ENCODE measurements around the gene CYB561D2. TPM values are rescaled to one million over a fixed set of nuclear protein-coding genes. Genes with fewer than 3 reads are reported as not detected.

Gene CYB561D2
- total RNA-seq, 6 donors from 2014 or later = 13.2 to 35.4 (median 26.8) TPM

DNA sequence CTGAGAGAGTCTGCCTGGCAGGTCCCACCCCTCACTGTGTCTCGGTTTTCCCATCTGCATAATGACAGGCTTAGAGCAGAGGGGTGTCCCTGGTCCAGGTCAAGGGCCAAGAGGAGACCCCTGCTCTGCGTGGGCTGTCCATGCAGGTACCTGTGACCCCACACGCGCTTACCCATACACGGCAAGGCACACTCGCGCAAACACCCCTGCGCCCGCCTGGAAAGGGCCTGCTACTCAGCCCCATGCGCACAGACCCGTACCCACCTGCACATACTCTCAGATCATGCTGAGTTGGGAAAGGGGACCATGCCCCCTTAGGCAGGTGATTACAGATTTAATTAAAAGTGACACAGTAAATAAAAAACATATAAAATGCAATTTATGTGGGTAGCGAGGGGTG is 32.1 kb downstream of the CYB561D2 start:
- 92 to 97% methylated on average over 11 to 12 of the region's 12 CpGs for WGBS, 2 donors
- no peak for ATAC-seq (ENCODE audit: low FRiP score in 2 of 2)
- Histone ChIP-seq H3K4me1 (no peaks in the 10 kb centered on the region), H3K27ac (no peak overlapping the region), H3K4me3 (no peak overlapping the region), H3K36me3 (peaks cover 0 to 30% (median 4%) of the 10 kb centered on the region in 4 donors), H3K27me3 (no peaks in the 10 kb centered on the region), H3K9me3 (no peaks in the 10 kb centered on the region)
- TF ChIP-seq, protein P1, sequence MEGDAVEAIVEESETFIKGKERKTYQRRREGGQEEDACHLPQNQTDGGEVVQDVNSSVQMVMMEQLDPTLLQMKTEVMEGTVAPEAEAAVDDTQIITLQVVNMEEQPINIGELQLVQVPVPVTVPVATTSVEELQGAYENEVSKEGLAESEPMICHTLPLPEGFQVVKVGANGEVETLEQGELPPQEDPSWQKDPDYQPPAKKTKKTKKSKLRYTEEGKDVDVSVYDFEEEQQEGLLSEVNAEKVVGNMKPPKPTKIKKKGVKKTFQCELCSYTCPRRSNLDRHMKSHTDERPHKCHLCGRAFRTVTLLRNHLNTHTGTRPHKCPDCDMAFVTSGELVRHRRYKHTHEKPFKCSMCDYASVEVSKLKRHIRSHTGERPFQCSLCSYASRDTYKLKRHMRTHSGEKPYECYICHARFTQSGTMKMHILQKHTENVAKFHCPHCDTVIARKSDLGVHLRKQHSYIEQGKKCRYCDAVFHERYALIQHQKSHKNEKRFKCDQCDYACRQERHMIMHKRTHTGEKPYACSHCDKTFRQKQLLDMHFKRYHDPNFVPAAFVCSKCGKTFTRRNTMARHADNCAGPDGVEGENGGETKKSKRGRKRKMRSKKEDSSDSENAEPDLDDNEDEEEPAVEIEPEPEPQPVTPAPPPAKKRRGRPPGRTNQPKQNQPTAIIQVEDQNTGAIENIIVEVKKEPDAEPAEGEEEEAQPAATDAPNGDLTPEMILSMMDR (IDR thresholded peaks at IDR 0.05) = no peak
- TF ChIP-seq POLR2A (IDR thresholded peaks at IDR 0.05) = no peak
- no peak for TF ChIP-seq POLR2AphosphoS5 (IDR thresholded peaks at IDR 0.05)
- no peak for TF ChIP-seq EP300 (IDR thresholded peaks at IDR 0.05)
- no peak for DNase-seq

GRCh38 chr3:50383750-50384149 is 33.1 kb downstream of the CYB561D2 start:
- DNase-seq = no peak
- 76 to 81% methylated on average over 3 to 6 of the region's 6 CpGs for WGBS, 2 donors
- Histone ChIP-seq H3K9me3 (no peaks in the 10 kb centered on the region), H3K27me3 (no peaks in the 10 kb centered on the region), H3K27ac (no peak overlapping the region), H3K36me3 (peaks cover 0 to 20% (median under 1%) of the 10 kb centered on the region in 4 donors), H3K4me3 (no peak overlapping the region), H3K4me1 (no peaks in the 10 kb centered on the region)
- ATAC-seq (ENCODE audit: low FRiP score in 2 of 2) = no peak
- no peak for TF ChIP-seq EP300 (IDR thresholded peaks at IDR 0.05)
- no peak for TF ChIP-seq POLR2AphosphoS5 (IDR thresholded peaks at IDR 0.05)
- TF ChIP-seq POLR2A (IDR thresholded peaks at IDR 0.05) = no peak
- TF ChIP-seq, protein P1 (IDR thresholded peaks at IDR 0.05) = no peak

GRCh38 chr3:50385754-50386153 is 35.1 kb downstream of the CYB561D2 start:
- Histone ChIP-seq H3K36me3 (peaks cover 0 to 14% (median 0%) of the 10 kb centered on the region in 4 donors), H3K27ac (no peak overlapping the region), H3K4me3 (no peak overlapping the region), H3K27me3 (no peaks in the 10 kb centered on the region), H3K9me3 (no peaks in the 10 kb centered on the region), H3K4me1 (peaks cover under 1 to 3% (median 2%) of the 10 kb centered on the region in 4 donors)
- DNase-seq = no peak
- ATAC-seq (ENCODE audit: low FRiP score in 2 of 2) = no peak
- TF ChIP-seq POLR2AphosphoS5 (IDR thresholded peaks at IDR 0.05) (no peak), POLR2A (IDR thresholded peaks at IDR 0.05) (no peak), EP300 (IDR thresholded peaks at IDR 0.05) (no peak)
- TF ChIP-seq, protein P1 (IDR thresholded peaks at IDR 0.05) = no peak
- 66 to 75% methylated on average over 13 of the region's 13 CpGs for WGBS, 2 donors

GRCh38 chr3:50388016-50388719 is 37.5 kb downstream of the CYB561D2 start:
- H3K27ac ChIP-seq = no peak overlapping the region
- H3K4me1 ChIP-seq = peaks cover 9 to 10% (median 9%) of the 10 kb centered on the region in 4 donors
- H3K4me3 ChIP-seq = no peak overlapping the region
- no peaks in the 10 kb centered on the region for H3K27me3 ChIP-seq
- H3K36me3 ChIP-seq = peaks cover 0 to 5% (median 2%) of the 10 kb centered on the region in 4 donors
- WGBS, 2 donors = 86 to 90% methylated on average over 17 to 25 of the region's 25 CpGs
- H3K9me3 ChIP-seq = no peaks in the 10 kb centered on the region
- TF ChIP-seq EP300 (IDR thresholded peaks at IDR 0.05) (no peak), POLR2AphosphoS5 (IDR thresholded peaks at IDR 0.05) (no peak), POLR2A (IDR thresholded peaks at IDR 0.05) (no peak)
- TF ChIP-seq, protein P1 (IDR thresholded peaks at IDR 0.05) = no peak
- DNase-seq (no peak), ATAC-seq (ENCODE audit: low FRiP score in 2 of 2) (no peak)

Measured in upper lobe of left lung (tissue), 6 donors.